H9 (cell line): ENCODE measurements around the gene NKD1. TPM values are rescaled to one million over a fixed set of nuclear protein-coding genes. Genes with fewer than 3 reads are reported as not detected.

Experiments
- DNase-seq: peaks from one replicate; pipeline ENCODE4 v3.0.0-alpha.2; 2017
- H2AFZ ChIP-seq: one replicate; pipeline ENCODE4 v1.6.1; 2013; ENCODE audit warnings: mild to moderate bottlenecking, low read length, control low read depth, moderate library complexity
- H2AK5ac ChIP-seq: 2 replicates; pipeline ENCODE4 v1.6.1; 2013; ENCODE audit warnings: low read length, control low read depth, mixed read lengths; ENCODE audit not compliant: insufficient read length
- H2BK120ac ChIP-seq: one replicate; pipeline ENCODE4 v1.6.1; 2013; ENCODE audit warnings: low read depth, mild to moderate bottlenecking, low read length, control low read depth, inconsistent platforms; ENCODE audit not compliant: poor library complexity, severe bottlenecking
- H2BK12ac ChIP-seq: 2 replicates; pipeline ENCODE4 v1.6.1; 2013; ENCODE audit warnings: low read length, control low read depth, mixed read lengths, low read depth; ENCODE audit not compliant: insufficient read length
- H2BK15ac ChIP-seq: 2 replicates; pipeline ENCODE4 v1.6.1; 2013; ENCODE audit warnings: low read depth, low read length, control low read depth
- H2BK20ac ChIP-seq: one replicate; pipeline ENCODE4 v1.6.1; 2013; ENCODE audit warnings: low read depth, mild to moderate bottlenecking, low read length, control low read depth, inconsistent platforms; ENCODE audit not compliant: poor library complexity, severe bottlenecking
- H2BK5ac ChIP-seq: 2 replicates; pipeline ENCODE4 v1.6.1; 2013; ENCODE audit warnings: low read length, control low read depth, mixed read lengths; ENCODE audit not compliant: insufficient read length
- H3K14ac ChIP-seq: 2 replicates; pipeline ENCODE4 v1.6.1; 2013; ENCODE audit warnings: low read length, control low read depth; ENCODE audit not compliant: insufficient read depth
- H3K18ac ChIP-seq: 2 replicates; pipeline ENCODE4 v1.6.1; 2013; ENCODE audit warnings: low read depth, mild to moderate bottlenecking, mixed read lengths, low read length, control low read depth; ENCODE audit not compliant: insufficient read length
- H3K23ac ChIP-seq: 2 replicates; pipeline ENCODE4 v1.6.1; 2013; ENCODE audit warnings: low read length, control low read depth, mixed read lengths, low read depth; ENCODE audit not compliant: insufficient read length
- H3K23me2 ChIP-seq: 2 replicates; pipeline ENCODE4 v1.6.1; 2013; ENCODE audit warnings: low read depth, mild to moderate bottlenecking, mixed read lengths, low read length, control low read depth; ENCODE audit not compliant: insufficient read length, poor library complexity, severe bottlenecking
- H3K27ac ChIP-seq: 2 replicates; pipeline ENCODE4 v1.5.1; 2013; ENCODE audit warnings: low read length, control low read depth, mixed read lengths, low read depth; ENCODE audit not compliant: insufficient read length
- H3K27me3 ChIP-seq: 2 replicates; pipeline ENCODE4 v1.6.1; 2013; ENCODE audit warnings: low read length, control low read depth, inconsistent platforms; ENCODE audit not compliant: insufficient read depth
- H3K4ac ChIP-seq: 2 replicates; pipeline ENCODE4 v1.6.1; 2013; ENCODE audit warnings: low read depth, mild to moderate bottlenecking, control low read depth, inconsistent platforms, low read length, moderate library complexity
- H3K4me1 ChIP-seq: 2 replicates; pipeline ENCODE4 v1.6.1; 2013; ENCODE audit warnings: low read length, control low read depth, inconsistent platforms; ENCODE audit not compliant: insufficient read depth
- H3K4me2 ChIP-seq: 2 replicates; pipeline ENCODE4 v1.6.1; 2013; ENCODE audit warnings: low read length, control low read depth, mixed read lengths; ENCODE audit not compliant: insufficient read length, insufficient read depth
- H3K56ac ChIP-seq: 2 replicates; pipeline ENCODE4 v1.6.1; 2013; ENCODE audit warnings: low read depth, mild to moderate bottlenecking, mixed read lengths, low read length, control low read depth; ENCODE audit not compliant: insufficient read length
- H3K79me1 ChIP-seq: 2 replicates; pipeline ENCODE4 v1.6.1; 2013; ENCODE audit warnings: low read depth, mild to moderate bottlenecking, moderate library complexity, low read length, control low read depth, inconsistent platforms; ENCODE audit not compliant: insufficient read depth, poor library complexity, severe bottlenecking
- H3K79me2 ChIP-seq: 2 replicates; pipeline ENCODE4 v1.6.1; 2013; ENCODE audit warnings: low read length, control low read depth, inconsistent platforms; ENCODE audit not compliant: insufficient read depth
- H3K9ac ChIP-seq: 2 replicates; pipeline ENCODE4 v1.6.1; 2013; ENCODE audit warnings: low read length, control low read depth, mixed read lengths; ENCODE audit not compliant: insufficient read length; ENCODE audit errors: extremely low read depth
- H3K9me3 ChIP-seq: one replicate; pipeline ENCODE4 v1.6.1; 2013; ENCODE audit warnings: low read depth, low read length, inconsistent platforms; ENCODE audit not compliant: control insufficient read depth
- H3T11ph ChIP-seq: one replicate; pipeline ENCODE4 v1.6.1; 2013; ENCODE audit warnings: mild to moderate bottlenecking, low read length, control low read depth, inconsistent platforms
- H4K20me1 ChIP-seq: one replicate; pipeline ENCODE4 v1.6.1; 2013; ENCODE audit not compliant: control insufficient read depth, insufficient read length, insufficient read depth
- H4K5ac ChIP-seq: 2 replicates; pipeline ENCODE4 v1.6.1; 2013; ENCODE audit warnings: low read depth, mild to moderate bottlenecking, mixed read lengths, low read length, control low read depth; ENCODE audit not compliant: insufficient read length
- H4K8ac ChIP-seq: replicated peaks from 2 replicates; pipeline ENCODE4 v1.6.1; 2013; ENCODE audit warnings: low read length, control low read depth, mixed read lengths, low read depth; ENCODE audit not compliant: insufficient read length
- H4K91ac ChIP-seq: 2 replicates; pipeline ENCODE4 v1.6.1; 2013; ENCODE audit warnings: low read depth, mild to moderate bottlenecking, moderate library complexity, mixed read lengths, low read length, control low read depth; ENCODE audit not compliant: insufficient read length
- H3K27ac Mint-ChIP-seq, 3 experiments: 2 replicates in 2 of 3; 3 replicates in 1 of 3; pipeline ENCODE4 v1.8.0; 2020 to 2021; ENCODE audit warnings: mixed read lengths in 3 of 3, mild to moderate bottlenecking in 1 of 3, moderate library complexity in 1 of 3
- H3K27me3 Mint-ChIP-seq: 2 replicates; pipeline ENCODE4 v1.8.0; 2021; ENCODE audit warnings: low read depth, mild to moderate bottlenecking, moderate library complexity, mixed read lengths
- H3K36me3 Mint-ChIP-seq, 3 experiments: 2 replicates in 2 of 3; 3 replicates in 1 of 3; pipeline ENCODE4 v1.8.0; 2020 to 2021; ENCODE audit warnings: low read depth in 3 of 3, mixed read lengths in 3 of 3; ENCODE audit not compliant: insufficient read depth in 1 of 3
- H3K4me1 Mint-ChIP-seq, 2 experiments: 2 replicates each; pipeline ENCODE4 v1.8.0; 2020; ENCODE audit warnings: mixed read lengths in 2 of 2
- H3K4me3 Mint-ChIP-seq, 2 experiments: 2 replicates in 1 of 2; 3 replicates in 1 of 2; pipeline ENCODE4 v1.8.0; 2020 to 2021; ENCODE audit warnings: mild to moderate bottlenecking in 2 of 2, mixed read lengths in 2 of 2, moderate library complexity in 1 of 2
- H3K9me3 Mint-ChIP-seq, 2 experiments: 2 replicates in 1 of 2; 3 replicates in 1 of 2; pipeline ENCODE4 v1.8.0; 2020; ENCODE audit warnings: mild to moderate bottlenecking in 2 of 2, mixed read lengths in 2 of 2, moderate library complexity in 1 of 2
- CTCF ChIP-seq: fragments of 200-600 bp; sonication (generic); conservative IDR thresholded peaks from 3 replicates; pipeline ENCODE4 v1.8.0; 2021; ENCODE audit warnings: antibody characterized with exemption, mild to moderate bottlenecking
- WGBS: extraction: QIAGEN DNeasy Blood & Tissue Kit; methylation state at CpG from one replicate; pipeline ENCODE4 v1.1.7; 2013; ENCODE audit warnings: missing lambda C conversion rate, low lambda C conversion rate, mixed read lengths; ENCODE audit not compliant: insufficient read length; ENCODE audit errors: extremely low coverage; 5-methylcytosine and 5-hydroxymethylcytosine counted together
- long read RNA-seq: library from polyadenylated mRNA; unstranded; transcript quantifications from one replicate; pipeline ENCODE4 v2.0.0, GENCODE V29; 2020
- total RNA-seq: library from RNA; stranded (reverse); gene quantifications from 2 replicates; pipeline ENCODE4 v1.2.1, GENCODE V29; 2021

NKD1 gene
- total RNA-seq = 1.9 and 3.7 TPM in 2 replicates
- long read RNA-seq, partial matches to known transcripts = 0 of 3 reads
- long read RNA-seq, other reads (novel, unspliced or antisense) = 3 of 3 reads

- Mint-ChIP-seq H3K9me3 (no peaks in the 10 kb centered on the region), H3K36me3 (no peaks in the 10 kb centered on the region), H3K27ac (no peak within 1 kb of the TSS; a peak in 1 of 7 replicates), H3K4me3 (peak within 1 kb of the TSS; percentile 61 to 84), H3K4me1 (peaks cover 10 to 18% of the 10 kb centered on the region in 2 experiments), H3K27me3 (peaks cover 82% of the 10 kb centered on the region)
- H3K79me1 ChIP-seq = no peaks in the 10 kb centered on the region
- H3K9ac ChIP-seq = no peak within 1 kb of the TSS
- H3K23ac ChIP-seq = no peak within 1 kb of the TSS
- no peak within 1 kb of the TSS for H4K8ac ChIP-seq
- H3K56ac ChIP-seq = no peak within 1 kb of the TSS
- no peaks in the 10 kb centered on the region for H4K20me1 ChIP-seq
- H3K27ac ChIP-seq = no peak within 1 kb of the TSS
- DNase-seq = peak; percentile 80
- no peak within 1 kb of the TSS for H2BK20ac ChIP-seq
- no peak for TF ChIP-seq CTCF
- H3T11ph ChIP-seq = no peak within 1 kb of the TSS
- H4K91ac ChIP-seq = no peak within 1 kb of the TSS
- H3K4ac ChIP-seq = no peak within 1 kb of the TSS
- no peaks in the 10 kb centered on the region for H3K9me3 ChIP-seq
- no peak within 1 kb of the TSS for H4K5ac ChIP-seq
- H3K18ac ChIP-seq = no peak within 1 kb of the TSS
- H3K79me2 ChIP-seq = no peaks in the 10 kb centered on the region
- peaks cover 13% of the 10 kb centered on the region for H3K27me3 ChIP-seq
- H2BK120ac ChIP-seq = no peak within 1 kb of the TSS
- H3K4me2 ChIP-seq = peak within 1 kb of the TSS; percentile 66
- no peak within 1 kb of the TSS for H2BK15ac ChIP-seq
- peaks cover 16% of the 10 kb centered on the region for H3K23me2 ChIP-seq
- H2AK5ac ChIP-seq = no peak within 1 kb of the TSS
- no peaks in the 10 kb centered on the region for H3K4me1 ChIP-seq
- H2AFZ ChIP-seq = no peak within 1 kb of the TSS
- WGBS = no CpG with 5 or more reads among the region's 113 CpGs
- H2BK5ac ChIP-seq = no peak within 1 kb of the TSS
- no peak within 1 kb of the TSS; the same call in 1 of the 2 replicates for H3K14ac ChIP-seq
- no peak within 1 kb of the TSS for H2BK12ac ChIP-seq
These were observed at the start of gene NKD1 for GRCh38 chr16:50548125-50548908. NKD1 (plus strand) TSS chr16:50548396; CDS start chr16:50548554, 158 bp downstream.
